ENCODE measurements around the gene CLTRN. TPM values are rescaled to one million over a fixed set of nuclear protein-coding genes. Genes with fewer than 3 reads are reported as not detected.

The CLTRN gene
- total and polyA plus RNA-seq, 2 donors (not counting 1 experiment from before 2014, with no cell fraction given), result 0.50 to 0.51 TPM

DNA sequence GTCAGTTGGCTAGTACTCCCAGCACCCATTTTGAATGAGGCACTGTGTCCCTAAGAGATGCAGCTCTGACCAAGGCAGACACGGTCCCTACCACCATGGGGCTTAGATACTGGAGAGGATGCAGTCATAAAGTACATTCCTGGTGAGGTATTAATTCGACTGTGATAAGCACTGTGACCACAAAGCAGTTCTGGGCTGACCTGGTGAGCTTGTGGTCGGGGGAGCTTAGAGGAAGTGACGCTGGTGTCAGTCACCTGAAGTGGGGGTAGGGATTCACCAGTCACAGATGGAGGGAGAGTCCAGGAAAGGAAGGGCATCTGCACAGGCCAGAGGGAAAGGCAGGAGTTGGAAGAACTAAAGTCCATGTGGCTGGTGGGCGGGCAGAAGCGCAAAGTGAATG is 15.8 kb upstream of the CLTRN start:
- Histone ChIP-seq H3K9ac (ENCODE audit: insufficient read depth, low read length) (no peak overlapping the region), H3K79me2 (ENCODE audit: control insufficient read depth, insufficient read depth, low read length) (peaks cover 46% of the 10 kb centered on the region), H3K36me3 (ENCODE audit: control insufficient read depth, insufficient read depth, low read length) (no peaks in the 10 kb centered on the region), H3K4me2 (ENCODE audit: extremely low read depth, insufficient read depth, low read length) (no peak overlapping the region), H3K4me3 (replicated peaks in 1 of 4; ENCODE audit: control extremely low read depth in 1 of 4, insufficient read depth in 1 of 4, low read depth in 3 of 4, low read length in 4 of 4) (no peak overlapping the region), H3K27ac (ENCODE audit: insufficient read depth, low read length) (no peak overlapping the region), H3K4me1 (ENCODE audit: control insufficient read depth, extremely low read depth, insufficient read depth, low read length) (no peaks in the 10 kb centered on the region), H3K27me3 (ENCODE audit: control insufficient read depth, insufficient read depth, low read length) (no peaks in the 10 kb centered on the region), H3K9me3 (ENCODE audit: control insufficient read depth, insufficient read depth, low read depth, low read length) (no peaks in the 10 kb centered on the region), H2AFZ (ENCODE audit: low read length) (no peak overlapping the region), H4K20me1 (ENCODE audit: control insufficient read depth, extremely low read depth, insufficient read depth, low read length) (no peaks in the 10 kb centered on the region)
- DNase-seq (ENCODE audit: low read depth in 2 of 2), result peak; percentile 11 to 83
- no peak for TF ChIP-seq EZH2 (IDR thresholded peaks at IDR 0.05; ENCODE audit: low read length, missing control alignments)
- TF ChIP-seq, protein P1, sequence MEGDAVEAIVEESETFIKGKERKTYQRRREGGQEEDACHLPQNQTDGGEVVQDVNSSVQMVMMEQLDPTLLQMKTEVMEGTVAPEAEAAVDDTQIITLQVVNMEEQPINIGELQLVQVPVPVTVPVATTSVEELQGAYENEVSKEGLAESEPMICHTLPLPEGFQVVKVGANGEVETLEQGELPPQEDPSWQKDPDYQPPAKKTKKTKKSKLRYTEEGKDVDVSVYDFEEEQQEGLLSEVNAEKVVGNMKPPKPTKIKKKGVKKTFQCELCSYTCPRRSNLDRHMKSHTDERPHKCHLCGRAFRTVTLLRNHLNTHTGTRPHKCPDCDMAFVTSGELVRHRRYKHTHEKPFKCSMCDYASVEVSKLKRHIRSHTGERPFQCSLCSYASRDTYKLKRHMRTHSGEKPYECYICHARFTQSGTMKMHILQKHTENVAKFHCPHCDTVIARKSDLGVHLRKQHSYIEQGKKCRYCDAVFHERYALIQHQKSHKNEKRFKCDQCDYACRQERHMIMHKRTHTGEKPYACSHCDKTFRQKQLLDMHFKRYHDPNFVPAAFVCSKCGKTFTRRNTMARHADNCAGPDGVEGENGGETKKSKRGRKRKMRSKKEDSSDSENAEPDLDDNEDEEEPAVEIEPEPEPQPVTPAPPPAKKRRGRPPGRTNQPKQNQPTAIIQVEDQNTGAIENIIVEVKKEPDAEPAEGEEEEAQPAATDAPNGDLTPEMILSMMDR (conservative IDR thresholded peaks at IDR 0.05 in 1 of 2, IDR thresholded peaks at IDR 0.05 in 1 of 2; ENCODE audit: low read depth in 1 of 2, low read length in 2 of 2), result no peak

DNA sequence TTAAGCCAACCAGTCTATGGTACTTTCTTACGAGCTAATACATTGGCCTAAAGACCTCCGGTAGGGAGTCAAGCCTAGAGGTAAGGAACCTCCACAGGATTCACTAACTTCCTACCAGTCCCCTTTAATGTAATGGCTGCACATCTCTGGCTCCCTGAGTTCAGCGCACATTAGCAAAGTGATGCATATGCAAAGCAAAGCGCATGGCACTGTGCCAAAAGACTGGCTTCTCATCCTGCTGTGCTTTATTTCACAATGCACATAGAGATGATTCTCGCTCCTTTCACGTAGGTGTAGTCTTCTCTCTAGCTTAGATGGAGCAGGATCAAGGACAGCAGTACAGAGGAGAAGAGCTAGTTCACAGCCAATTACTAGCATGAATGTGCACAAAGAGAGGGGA is 14.6 kb upstream of the CLTRN start:
- H3K4me3 ChIP-seq (replicated peaks in 1 of 4; ENCODE audit: control extremely low read depth in 1 of 4, insufficient read depth in 1 of 4, low read depth in 3 of 4, low read length in 4 of 4), result no peak overlapping the region
- no peaks in the 10 kb centered on the region for H4K20me1 ChIP-seq (ENCODE audit: control insufficient read depth, extremely low read depth, insufficient read depth, low read length)
- no peak overlapping the region for H3K4me2 ChIP-seq (ENCODE audit: extremely low read depth, insufficient read depth, low read length)
- H3K9me3 ChIP-seq (ENCODE audit: control insufficient read depth, insufficient read depth, low read depth, low read length), result no peaks in the 10 kb centered on the region
- H3K9ac ChIP-seq (ENCODE audit: insufficient read depth, low read length), result no peak overlapping the region
- no peaks in the 10 kb centered on the region for H3K27me3 ChIP-seq (ENCODE audit: control insufficient read depth, insufficient read depth, low read length)
- no peak overlapping the region for H3K27ac ChIP-seq (ENCODE audit: insufficient read depth, low read length)
- peaks cover 43% of the 10 kb centered on the region for H3K79me2 ChIP-seq (ENCODE audit: control insufficient read depth, insufficient read depth, low read length)
- TF ChIP-seq, protein P1 (conservative IDR thresholded peaks at IDR 0.05 in 1 of 2, IDR thresholded peaks at IDR 0.05 in 1 of 2; ENCODE audit: low read depth in 1 of 2, low read length in 2 of 2), result no peak
- TF ChIP-seq EZH2 (IDR thresholded peaks at IDR 0.05; ENCODE audit: low read length, missing control alignments), result no peak
- H2AFZ ChIP-seq (ENCODE audit: low read length), result no peak overlapping the region
- H3K4me1 ChIP-seq (ENCODE audit: control insufficient read depth, extremely low read depth, insufficient read depth, low read length), result no peaks in the 10 kb centered on the region
- H3K36me3 ChIP-seq (ENCODE audit: control insufficient read depth, insufficient read depth, low read length), result no peaks in the 10 kb centered on the region
- peak in 1 of 2 donors; percentile 2 for DNase-seq (ENCODE audit: low read depth in 2 of 2)

DNA sequence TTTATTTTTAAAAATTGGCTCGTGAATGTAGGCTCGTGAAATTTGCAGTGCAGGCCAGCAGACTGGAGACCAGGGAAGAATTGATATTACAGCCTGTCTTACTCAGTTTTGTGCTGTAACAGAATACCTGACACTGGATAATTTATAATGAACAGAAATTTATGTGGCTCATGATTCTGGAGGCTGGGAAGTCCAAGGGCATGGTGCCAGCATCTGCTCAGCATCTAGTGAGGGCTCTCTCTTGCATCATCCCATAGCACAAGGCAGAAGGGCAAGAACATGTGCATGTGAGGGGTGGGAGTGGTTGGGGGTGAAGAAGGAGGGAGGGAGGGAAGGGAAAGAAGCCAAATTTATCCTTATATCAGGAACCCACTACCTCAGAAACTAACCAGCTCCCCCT is 13.7 kb upstream of the CLTRN start:
- H4K20me1 ChIP-seq (ENCODE audit: control insufficient read depth, extremely low read depth, insufficient read depth, low read length), result no peaks in the 10 kb centered on the region
- no peak overlapping the region for H3K9ac ChIP-seq (ENCODE audit: insufficient read depth, low read length)
- TF ChIP-seq, protein P1 (conservative IDR thresholded peaks at IDR 0.05 in 1 of 2, IDR thresholded peaks at IDR 0.05 in 1 of 2; ENCODE audit: low read depth in 1 of 2, low read length in 2 of 2), result no peak
- no peak for TF ChIP-seq EZH2 (IDR thresholded peaks at IDR 0.05; ENCODE audit: low read length, missing control alignments)
- DNase-seq (ENCODE audit: low read depth in 2 of 2), result peak in 1 of 2 donors; percentile 4
- H3K4me2 ChIP-seq (ENCODE audit: extremely low read depth, insufficient read depth, low read length), result no peak overlapping the region
- H3K27ac ChIP-seq (ENCODE audit: insufficient read depth, low read length), result no peak overlapping the region
- peaks cover 43% of the 10 kb centered on the region for H3K79me2 ChIP-seq (ENCODE audit: control insufficient read depth, insufficient read depth, low read length)
- H2AFZ ChIP-seq (ENCODE audit: low read length), result no peak overlapping the region
- no peak overlapping the region for H3K4me3 ChIP-seq (replicated peaks in 1 of 4; ENCODE audit: control extremely low read depth in 1 of 4, insufficient read depth in 1 of 4, low read depth in 3 of 4, low read length in 4 of 4)
- no peaks in the 10 kb centered on the region for H3K27me3 ChIP-seq (ENCODE audit: control insufficient read depth, insufficient read depth, low read length)
- H3K9me3 ChIP-seq (ENCODE audit: control insufficient read depth, insufficient read depth, low read depth, low read length), result no peaks in the 10 kb centered on the region
- H3K36me3 ChIP-seq (ENCODE audit: control insufficient read depth, insufficient read depth, low read length), result no peaks in the 10 kb centered on the region
- H3K4me1 ChIP-seq (ENCODE audit: control insufficient read depth, extremely low read depth, insufficient read depth, low read length), result no peaks in the 10 kb centered on the region

Measured in fibroblast of lung (primary cell).